Fibroblast of skin of right biceps (primary cell): ENCODE results near the gene ERCC8.
"Not testable (repeated sequence)": the region's sequence is repeated elsewhere in the genome, so short reads cannot be mapped to it uniquely, and the experiment has no call there.

ENCODE experiments used
- DNase-seq: peaks from one replicate; pipeline ENCODE4 v3.0.0-alpha.2; 2013

The ERCC8 gene

GRCh38 chr5:60944904-60945812 lies at the start of gene ERCC8, which contains the start of gene NDUFAF2:
TSS of gene ERCC8 (minus strand) at chr5:60945070. CDS start at chr5:60945008, 62 bp downstream.
TSS of gene NDUFAF2 (plus strand) at chr5:60945205. CDS start at chr5:60945256, 51 bp downstream.
- DNase-seq: peak; percentile 92

GRCh38 chr5:60993875-60994571 lies 49.2 kb upstream of the ERCC8 start:
- DNase-seq: no peak

GRCh38 chr5:60993425-60993824 lies 48.6 kb upstream of the ERCC8 start:
- no peak for DNase-seq

GRCh38 chr5:60992871-60993270 lies 48.0 kb upstream of the ERCC8 start:
- no peak for DNase-seq

GRCh38 chr5:60989790-60990189 lies 44.9 kb upstream of the ERCC8 start:
- no peak for DNase-seq

GRCh38 chr5:60982127-60982526 lies 37.3 kb upstream of the ERCC8 start:
- DNase-seq: not testable (repeated sequence)

GRCh38 chr5:60980511-60980910 lies 35.6 kb upstream of the ERCC8 start:
- DNase-seq: no peak

- no peak for DNase-seq
Observed at GRCh38 chr5:60978968-60979367, 34.1 kb upstream of the ERCC8 start.

GRCh38 chr5:60977956-60978737 lies 33.3 kb upstream of the ERCC8 start:
- DNase-seq: no peak

- DNase-seq: no peak
Observed at GRCh38 chr5:60972231-60972630, 27.4 kb upstream of the ERCC8 start.

- DNase-seq: peak; percentile 62
Observed at GRCh38 chr5:60961685-60962084, 16.8 kb upstream of the ERCC8 start.

GRCh38 chr5:60960591-60960990 lies 15.7 kb upstream of the ERCC8 start:
- DNase-seq: peak; percentile 24

- peak; percentile 36 for DNase-seq
Observed at GRCh38 chr5:60959156-60959555, 14.3 kb upstream of the ERCC8 start.

GRCh38 chr5:60958712-60959111 lies 13.8 kb upstream of the ERCC8 start:
- DNase-seq: no peak

GRCh38 chr5:60958088-60958487 lies 13.2 kb upstream of the ERCC8 start:
- DNase-seq: no peak

GRCh38 chr5:60955239-60955638 lies 10.4 kb upstream of the ERCC8 start:
- no peak for DNase-seq

GRCh38 chr5:60948738-60949137 lies 3.9 kb upstream of the ERCC8 start:
- DNase-seq: no peak

- DNase-seq: peak; percentile 69
Observed at GRCh38 chr5:60945813-60946187, 930 bp upstream of the ERCC8 start.

GRCh38 chr5:60943624-60944023 lies 1.2 kb downstream of the ERCC8 start:
- no peak for DNase-seq

GRCh38 chr5:60929024-60929423 lies 15.8 kb downstream of the ERCC8 start:
- DNase-seq: no peak

GRCh38 chr5:60927450-60927849 lies 17.4 kb downstream of the ERCC8 start:
- no peak for DNase-seq

GRCh38 chr5:60918466-60918865 lies 26.4 kb downstream of the ERCC8 start:
- DNase-seq: no peak

GRCh38 chr5:60916646-60917045 lies 28.2 kb downstream of the ERCC8 start:
- peak; percentile 44 for DNase-seq
